ENCODE data around the gene DDX31.
"Not testable (repeated sequence)": the region's sequence is repeated elsewhere in the genome, so short reads cannot be mapped to it uniquely, and the experiment has no call there.

The DDX31 gene

GRCh38 chr9:132669698-132670456, at the start of gene DDX31:
TSS of gene DDX31 (minus strand) at chr9:132669983. CDS start at chr9:132669934, 49 bp downstream.
- DNase-seq, result peak; percentile 38 to 78

GRCh38 chr9:132718381-132718928, 48.7 kb upstream of the DDX31 start:
- not testable (repeated sequence) for DNase-seq

GRCh38 chr9:132717326-132717945, 47.7 kb upstream of the DDX31 start:
- DNase-seq, result no peak

- no peak for DNase-seq
Observed at GRCh38 chr9:132716007-132716406, 46.2 kb upstream of the DDX31 start.

GRCh38 chr9:132712753-132713152, 43.0 kb upstream of the DDX31 start:
- no peak for DNase-seq

GRCh38 chr9:132711846-132712245, 42.1 kb upstream of the DDX31 start:
- no peak for DNase-seq

GRCh38 chr9:132711152-132711551, 41.4 kb upstream of the DDX31 start:
- not testable (repeated sequence) for DNase-seq

- DNase-seq, result no peak
Observed at GRCh38 chr9:132710333-132710732, 40.5 kb upstream of the DDX31 start.

GRCh38 chr9:132708769-132709430, 39.1 kb upstream of the DDX31 start:
- no peak for DNase-seq

- no peak for DNase-seq
Observed at GRCh38 chr9:132708239-132708638, 38.5 kb upstream of the DDX31 start.

- DNase-seq, result no peak
Observed at GRCh38 chr9:132703336-132703735, 33.6 kb upstream of the DDX31 start.

- DNase-seq, result no peak
Observed at GRCh38 chr9:132702254-132702653, 32.5 kb upstream of the DDX31 start.

- no peak for DNase-seq
Observed at GRCh38 chr9:132699956-132700355, 30.2 kb upstream of the DDX31 start.

- no peak for DNase-seq
Observed at GRCh38 chr9:132698989-132699388, 29.2 kb upstream of the DDX31 start.

- DNase-seq, result peak in 1 of 2 experiments; percentile 21
Observed at GRCh38 chr9:132697230-132697629, 27.4 kb upstream of the DDX31 start.

GRCh38 chr9:132694144-132694543, 24.4 kb upstream of the DDX31 start:
- DNase-seq, result no peak

- DNase-seq, result no peak
Observed at GRCh38 chr9:132690696-132691095, 20.9 kb upstream of the DDX31 start.

GRCh38 chr9:132683873-132684272, 14.1 kb upstream of the DDX31 start:
- no peak for DNase-seq

GRCh38 chr9:132681561-132681960, 11.8 kb upstream of the DDX31 start:
- no peak for DNase-seq

- no peak for DNase-seq
Observed at GRCh38 chr9:132679946-132680625, 10.3 kb upstream of the DDX31 start.

- no peak for DNase-seq
Observed at GRCh38 chr9:132677976-132678375, 8.2 kb upstream of the DDX31 start.

- DNase-seq, result no peak
Observed at GRCh38 chr9:132674485-132674884, 4.7 kb upstream of the DDX31 start.

GRCh38 chr9:132673355-132673754, 3.6 kb upstream of the DDX31 start:
- DNase-seq, result peak; percentile 37 to 49

All from SW 1271 (cell line).